ENCODE data around the gene DIP2A. TPM values are rescaled to one million over a fixed set of nuclear protein-coding genes. Genes with fewer than 3 reads are reported as not detected.

DIP2A gene
- total RNA-seq, 1 donor from 2014 or later = 20.9 TPM

GRCh38 chr21:46617267-46618051 lies 158.8 kb downstream of the DIP2A start:
- no peak for DNase-seq (ENCODE audit: low read depth)
- H3K4me3 ChIP-seq (ENCODE audit: low read depth, low read length) = no peak overlapping the region
- TF ChIP-seq CTCF (conservative IDR thresholded peaks at IDR 0.05; ENCODE audit: low read depth, low read length) = no peak

DNA sequence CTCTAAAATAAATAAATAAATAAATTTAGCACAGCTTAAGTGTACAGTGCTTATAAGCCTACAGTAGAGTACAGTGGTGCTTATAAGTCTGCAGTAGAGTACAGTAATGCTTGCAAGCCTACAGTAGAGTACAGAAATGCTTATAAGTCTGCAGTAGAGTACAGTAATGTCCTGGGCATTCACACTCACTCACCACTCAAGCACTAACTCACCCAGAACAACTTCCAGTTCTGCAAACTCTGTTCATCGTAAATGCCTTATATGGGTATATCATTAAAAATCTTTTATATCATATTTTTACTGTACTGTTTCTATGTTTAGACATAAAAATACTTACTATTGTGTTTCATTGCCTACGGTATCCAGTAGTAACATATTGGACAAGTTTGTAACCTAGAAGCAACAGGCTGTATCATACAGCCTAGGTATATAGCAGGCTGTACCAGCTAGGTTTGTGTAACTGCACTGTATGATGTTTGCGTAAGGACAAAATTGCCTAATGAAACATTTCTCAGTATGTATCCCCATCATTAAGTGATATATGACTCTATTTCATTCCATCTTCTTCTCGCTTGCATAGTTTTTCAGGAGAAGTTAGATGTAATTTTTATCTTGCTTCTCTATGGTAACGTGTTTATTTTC lies 160.2 kb downstream of the DIP2A start:
- no peak for TF ChIP-seq CTCF (conservative IDR thresholded peaks at IDR 0.05; ENCODE audit: low read depth, low read length)
- DNase-seq (ENCODE audit: low read depth) = no peak
- no peak overlapping the region for H3K4me3 ChIP-seq (ENCODE audit: low read depth, low read length)

Other genes with a start within 250 kb of the DIP2A start
- gene LSS, start 230.1 kb upstream of the DIP2A start, total RNA-seq = 32.0 and 106 TPM in 2 replicates
- 65.1 and 84.7 TPM in 2 replicates for gene MCM3AP, start 173.3 kb upstream of the DIP2A start, total RNA-seq
- 7.0 and 10.9 TPM in 2 replicates for gene YBEY, start 172.5 kb upstream of the DIP2A start, total RNA-seq
- gene C21orf58, start 135.0 kb upstream of the DIP2A start, total RNA-seq = 10.3 and 12.1 TPM in 2 replicates
- gene PCNT, start 134.7 kb upstream of the DIP2A start, total RNA-seq = 15.1 and 18.7 TPM in 2 replicates
- gene S100B, start 146.2 kb downstream of the DIP2A start, total RNA-seq = not detected in 2 replicates
- gene PRMT2, start 176.8 kb downstream of the DIP2A start, total RNA-seq = 86.2 and 98.8 TPM in 2 replicates